Common myeloid progenitor, CD34-positive (primary cell): ENCODE measurements around the gene TRAPPC2.
"Not testable (repeated sequence)": the region's sequence is repeated elsewhere in the genome, so short reads cannot be mapped to it uniquely, and the experiment has no call there.

Experiments used
- CTCF ChIA-PET: fragments of 350-600 bp; sonication (Branson Sonifier 250); formaldehyde crosslinking; loops from one replicate; lab custom pipeline; 2021; ENCODE audit warnings: antibody characterized with exemption; lab: Charles Lee
- POLR2A ChIA-PET: fragments of 350-600 bp; sonication (Branson Sonifier 250); formaldehyde crosslinking; loops from one replicate; lab custom pipeline; 2021; ENCODE audit warnings: antibody characterized with exemption; lab: Charles Lee
- DNase-seq, 3 donors: peaks; one replicate each; pipeline versions ENCODE4 v3.0.0 to v3.0.0-alpha.2; 2013
- H3K27ac ChIP-seq, 2 experiments: 1 replicate in 1 of 2; 2 replicates in 1 of 2; pipeline ENCODE4 v1.7.0; 2013; ENCODE audit warnings: inconsistent platforms in 2 of 2, low read length in 2 of 2, mild to moderate bottlenecking in 2 of 2, low read depth in 1 of 2, moderate library complexity in 1 of 2; ENCODE audit not compliant: severe bottlenecking in 2 of 2, insufficient read depth in 1 of 2, poor library complexity in 1 of 2
- H3K27me3 ChIP-seq, 5 experiments: replicated peaks in 2 of 5; 1 replicate in 3 of 5; 2 replicates in 2 of 5; pipeline versions ENCODE4 v1.6.1 to v1.7.0; 2013; ENCODE audit warnings: low read length in 4 of 5, mild to moderate bottlenecking in 2 of 5, moderate library complexity in 2 of 5, inconsistent platforms in 1 of 5; ENCODE audit not compliant: insufficient read depth in 5 of 5, control insufficient read depth in 4 of 5
- H3K36me3 ChIP-seq, 4 experiments: 1 replicate in 2 of 4; 2 replicates in 2 of 4; pipeline versions ENCODE4 v1.6.1 to v1.7.0; 2013; ENCODE audit warnings: low read length in 3 of 4, control low read depth in 1 of 4, mild to moderate bottlenecking in 1 of 4; ENCODE audit not compliant: control insufficient read depth in 4 of 4, insufficient read depth in 4 of 4
- H3K4me1 ChIP-seq, 4 experiments: 1 replicate in 3 of 4; 2 replicates in 1 of 4; pipeline versions ENCODE4 v1.6.1 to v1.7.1; 2013; ENCODE audit warnings: low read length in 3 of 4, mild to moderate bottlenecking in 3 of 4, control low read depth in 1 of 4, inconsistent platforms in 1 of 4, moderate library complexity in 1 of 4; ENCODE audit not compliant: control insufficient read depth in 4 of 4, insufficient read depth in 4 of 4; ENCODE audit errors: control extremely low read depth in 1 of 4
- H3K4me3 ChIP-seq, 7 experiments: 1 replicate in 4 of 7; 2 replicates in 3 of 7; pipeline versions ENCODE4 v1.5.1 to v1.7.0; 2013; ENCODE audit warnings: mild to moderate bottlenecking in 7 of 7, low read length in 6 of 7, moderate library complexity in 6 of 7, inconsistent platforms in 2 of 7, low read depth in 2 of 7, control low read depth in 1 of 7; ENCODE audit not compliant: insufficient read depth in 4 of 7, control insufficient read depth in 1 of 7; ENCODE audit errors: extremely low read depth in 1 of 7
- H3K9me3 ChIP-seq, 5 experiments: 1 replicate in 4 of 5; 2 replicates in 1 of 5; pipeline versions ENCODE4 v1.6.1 to v1.7.1; 2013; ENCODE audit warnings: low read length in 4 of 5, mild to moderate bottlenecking in 2 of 5, inconsistent platforms in 1 of 5, low read depth in 1 of 5, moderate library complexity in 1 of 5; ENCODE audit not compliant: control insufficient read depth in 4 of 5, insufficient read depth in 2 of 5; ENCODE audit errors: control extremely low read depth in 1 of 5
- WGBS: methylation state at CpG from one replicate; pipeline ENCODE4 v1.1.5; 2013; ENCODE audit not compliant: insufficient coverage; 5-methylcytosine and 5-hydroxymethylcytosine counted together

Gene TRAPPC2

DNA sequence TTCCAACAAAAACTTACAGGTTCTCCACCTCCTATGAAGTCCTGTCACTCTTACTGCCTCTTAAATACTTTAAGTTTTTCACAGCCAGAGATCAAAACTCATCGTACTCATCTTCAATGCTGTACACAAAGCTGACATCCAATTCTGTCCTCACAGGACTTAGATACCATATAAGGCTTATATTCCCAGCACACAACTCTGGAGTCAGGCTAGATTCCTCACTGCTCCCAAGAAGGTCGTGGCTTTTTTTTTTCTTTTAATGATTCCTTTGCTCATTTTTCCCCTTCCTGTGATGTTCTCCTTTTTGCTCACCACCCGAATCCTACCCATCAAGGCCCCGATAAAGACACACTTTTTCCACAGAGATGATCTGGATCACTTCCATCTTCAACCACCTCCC is 914 bp downstream of the TRAPPC2 start:
- peaks cover 0 to 9% (median 0%) of the 10 kb centered on the region in 5 experiments for H3K9me3 ChIP-seq
- 53% methylated on average over 4 of the region's 4 CpGs for WGBS
- peaks cover 5 to 31% (median 13%) of the 10 kb centered on the region in 4 experiments for H3K4me1 ChIP-seq
- peaks cover 0 to 13% (median 0%) of the 10 kb centered on the region in 5 experiments for H3K27me3 ChIP-seq
- POLR2A ChIA-PET, result interaction anchor here (1.4 kb wide), 1 partner anchor 11 kb away, joined by 3 read pairs; no protein-coding TSS in a partner anchor
- peak overlapping the region; percentile 81 to 94 for H3K27ac ChIP-seq
- CTCF ChIA-PET, result interaction anchor here (1.3 kb wide), 1 partner anchor 15 kb away, joined by 3 read pairs; no protein-coding TSS in a partner anchor
- H3K36me3 ChIP-seq, result peaks cover 0 to 2% (median 0%) of the 10 kb centered on the region in 4 experiments
- peak overlapping the region in 6 of 7 experiments; percentile 73 to 88 (median 80) for H3K4me3 ChIP-seq
- DNase-seq, result no peak

DNA sequence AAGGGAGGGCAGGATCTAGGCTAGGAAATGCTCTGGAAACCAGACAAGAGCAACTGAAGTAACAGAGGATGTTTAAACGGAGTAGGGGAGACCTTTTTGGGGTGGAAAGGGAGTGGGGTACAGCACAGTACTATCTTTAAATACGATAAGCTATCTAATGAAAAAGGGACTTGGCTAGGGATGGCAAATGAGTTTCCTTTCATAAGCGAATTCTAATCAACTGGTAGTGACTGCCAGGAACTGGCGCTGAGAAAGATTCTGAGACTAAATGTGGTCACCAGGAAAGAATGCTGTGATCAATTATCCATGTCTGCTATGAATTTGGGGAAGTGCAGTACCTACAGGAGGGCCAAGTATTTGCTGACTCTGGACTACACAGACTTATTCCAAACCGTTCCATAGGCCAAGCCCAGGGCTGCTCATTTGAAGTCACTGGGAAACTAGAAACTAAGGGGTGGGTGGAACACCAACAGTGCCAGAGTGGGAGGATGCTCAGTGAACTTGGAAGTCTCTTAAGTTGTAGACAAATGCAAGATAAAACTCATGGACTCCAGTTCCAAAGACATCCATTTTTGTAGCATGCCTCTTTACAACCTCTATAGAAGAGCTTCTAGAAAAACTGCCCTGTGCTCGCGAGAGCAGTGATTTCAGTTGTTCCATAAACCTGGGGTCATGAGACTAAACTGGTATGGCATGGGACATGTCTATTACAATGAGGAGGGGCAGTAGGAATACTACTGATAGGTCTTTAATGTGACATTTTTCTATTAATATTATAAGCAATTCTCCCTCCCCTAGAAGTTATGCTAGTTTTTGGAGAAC is 2.0 kb downstream of the TRAPPC2 start:
- 92% methylated on average over 5 of the region's 7 CpGs for WGBS
- peaks cover 5 to 31% (median 13%) of the 10 kb centered on the region in 4 experiments for H3K4me1 ChIP-seq
- peaks cover 0 to 9% (median 0%) of the 10 kb centered on the region in 5 experiments for H3K9me3 ChIP-seq
- H3K27me3 ChIP-seq, result peaks cover 0 to 13% (median 0%) of the 10 kb centered on the region in 5 experiments
- CTCF ChIA-PET, result no interaction called here
- peaks cover 0 to 2% (median 0%) of the 10 kb centered on the region in 4 experiments for H3K36me3 ChIP-seq
- POLR2A ChIA-PET, result interaction anchor here (1.4 kb wide), 1 partner anchor 10 kb away, joined by 3 read pairs; no protein-coding TSS in a partner anchor
- no peak for DNase-seq
- H3K27ac ChIP-seq, result peak overlapping the region in 1 of 2 experiments; percentile 8
- peak overlapping the region in 1 of 7 experiments; percentile 88 for H3K4me3 ChIP-seq

DNA sequence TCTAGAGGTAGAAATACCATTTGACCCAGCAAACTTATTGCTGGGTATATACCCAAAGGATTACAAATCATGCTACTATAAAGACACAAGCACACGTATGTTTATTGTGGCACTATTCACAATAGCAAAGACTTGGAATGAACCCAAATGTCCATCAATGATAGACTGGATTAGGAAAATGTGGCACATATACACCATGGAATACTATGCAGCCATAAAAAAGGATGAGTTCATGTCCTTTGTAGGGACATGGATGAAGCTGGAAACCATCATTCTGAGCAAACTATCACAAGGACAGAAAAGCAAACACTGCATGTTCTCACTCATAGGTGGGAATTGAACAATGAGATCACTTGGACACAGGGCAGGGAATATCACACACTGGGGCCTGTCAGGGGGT is 3.9 kb downstream of the TRAPPC2 start:
- Histone ChIP-seq H3K4me1 (peaks cover 5 to 25% (median 7%) of the 10 kb centered on the region in 4 experiments), H3K27me3 (peaks cover 0 to 13% (median 0%) of the 10 kb centered on the region in 5 experiments)
- DNase-seq, H3K4me3 ChIP-seq, H3K36me3 ChIP-seq, H3K9me3 ChIP-seq, POLR2A ChIA-PET, CTCF ChIA-PET, H3K27ac ChIP-seq: not testable (repeated sequence)
- WGBS, result no CpG with 5 or more reads among the region's 1 CpG

DNA sequence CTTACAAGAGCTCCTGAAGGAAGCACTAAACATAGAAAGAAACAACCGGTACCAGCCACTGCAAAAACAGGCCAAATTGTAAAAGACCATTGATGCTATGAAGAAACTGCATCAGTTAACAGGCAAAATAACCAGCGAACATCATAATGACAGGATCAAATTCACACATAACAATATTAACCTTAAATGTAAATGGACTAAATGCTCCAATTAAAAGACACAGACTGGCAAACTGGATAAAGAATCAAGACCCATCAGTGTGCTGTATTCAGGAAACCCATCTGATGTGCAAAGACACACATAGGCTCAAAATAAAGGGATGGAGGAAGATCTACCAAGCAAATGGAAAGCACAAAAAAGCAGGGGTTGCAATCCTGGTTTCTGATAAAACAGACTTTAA is 7.8 kb downstream of the TRAPPC2 start:
- H3K27me3 ChIP-seq, CTCF ChIA-PET, H3K9me3 ChIP-seq, DNase-seq, H3K27ac ChIP-seq, H3K4me3 ChIP-seq, POLR2A ChIA-PET, H3K36me3 ChIP-seq: not testable (repeated sequence)
- 71% methylated on average over 1 of the region's 2 CpGs for WGBS
- peaks cover 0 to 14% (median 0%) of the 10 kb centered on the region in 4 experiments for H3K4me1 ChIP-seq

DNA sequence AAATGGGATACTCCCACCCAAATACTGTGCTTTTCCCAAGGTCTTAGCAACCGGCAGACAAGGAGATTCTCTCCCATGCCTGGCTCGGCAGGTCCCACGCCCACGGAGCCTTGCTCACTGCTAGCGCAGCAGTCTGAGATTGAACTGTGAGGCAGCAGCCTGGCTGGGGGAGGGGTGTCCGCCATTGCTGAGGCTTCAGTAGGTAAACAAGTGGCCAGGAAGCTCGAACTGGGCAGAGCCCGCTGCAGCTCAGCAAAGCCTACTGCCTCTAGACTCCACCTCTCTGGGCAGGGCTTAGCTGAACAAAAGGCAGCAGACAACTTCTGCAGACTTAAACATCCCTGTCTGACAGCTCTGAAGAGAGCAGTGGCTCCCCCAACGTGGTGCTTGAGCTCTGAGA is 9.5 kb downstream of the TRAPPC2 start:
- Histone ChIP-seq H3K36me3 (peaks cover 0 to 13% (median under 1%) of the 10 kb centered on the region in 4 experiments), H3K4me1 (peaks cover 0 to 10% (median 0%) of the 10 kb centered on the region in 4 experiments)
- H3K9me3 ChIP-seq, H3K4me3 ChIP-seq, H3K27me3 ChIP-seq, H3K27ac ChIP-seq, POLR2A ChIA-PET, DNase-seq: not testable (repeated sequence)
- 96% methylated on average over 9 of the region's 9 CpGs for WGBS
- CTCF ChIA-PET, result interaction anchor here (0.9 to 1.1 kb wide), 2 partner anchors 14 to 22 kb away, joined by 3 read pairs; no protein-coding TSS in a partner anchor

DNA sequence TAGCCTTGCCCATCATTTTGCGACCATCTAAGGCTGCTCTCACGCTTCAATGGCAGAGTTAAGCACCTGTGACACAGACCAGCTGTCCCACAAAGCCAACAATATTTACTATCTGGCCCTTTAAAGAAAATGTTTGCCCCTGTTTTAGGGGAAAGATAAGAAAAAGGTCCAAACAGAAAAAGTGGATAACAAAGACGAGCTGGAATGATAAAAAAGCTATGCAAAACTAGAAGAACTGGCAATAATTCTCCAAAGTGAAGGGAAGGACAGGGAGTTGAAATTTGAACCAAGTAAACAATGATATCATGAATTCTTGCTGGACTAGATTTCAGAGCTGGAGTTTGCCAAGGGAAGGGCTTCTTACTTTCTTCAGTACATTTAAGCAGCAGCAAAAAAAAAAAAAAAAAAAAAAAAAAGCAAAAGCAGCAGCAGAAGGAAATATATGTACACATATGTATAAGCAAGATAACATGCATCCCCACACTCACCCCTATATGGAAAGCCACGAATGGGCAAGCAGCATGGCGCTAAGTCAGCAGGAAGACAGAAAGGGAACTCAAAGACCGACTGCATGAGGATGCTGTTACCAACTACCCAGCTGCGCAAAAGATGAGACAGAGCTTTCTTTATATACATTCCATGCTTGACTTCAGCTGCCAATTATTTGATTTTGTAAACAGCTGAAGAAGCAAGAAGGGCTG is 12.5 kb downstream of the TRAPPC2 start:
- Histone ChIP-seq H3K4me3 (peak overlapping the region in 2 of 7 experiments; percentile 1 to 5), H3K9me3 (no peaks in the 10 kb centered on the region), H3K27ac (no peak overlapping the region), H3K4me1 (peaks cover 0 to 10% (median 0%) of the 10 kb centered on the region in 4 experiments), H3K36me3 (peaks cover 6 to 35% (median 13%) of the 10 kb centered on the region in 4 experiments), H3K27me3 (no peaks in the 10 kb centered on the region)
- ChIA-PET POLR2A (interaction anchor here (0.6 to 1.3 kb wide), 3 partner anchors 11 to 18 kb away, joined by 3 to 8 read pairs (median 3); no protein-coding TSS in a partner anchor), CTCF (interaction anchor here (0.6 to 1.5 kb wide), 4 partner anchors 10 to 25 kb away, joined by 3 to 4 read pairs (median 3); no protein-coding TSS in a partner anchor)
- WGBS, result 35% methylated on average over 3 of the region's 7 CpGs
- peak; percentile 42 to 92 (median 77) for DNase-seq
